HL-60 (cell line): ENCODE measurements around the gene ATOH7.

ENCODE experiments used
- CTCF ChIP-seq: IDR thresholded peaks from one replicate; pipeline ENCODE4 v1.5.1; 2011; ENCODE audit warnings: low read length, control low read depth, inconsistent platforms; ENCODE audit not compliant: insufficient read depth
- GABPA ChIP-seq: IDR thresholded peaks from 2 replicates; pipeline ENCODE4 v1.6.1; 2012; ENCODE audit warnings: low read depth
- POLR2AphosphoS5 ChIP-seq: IDR thresholded peaks from 2 replicates; pipeline ENCODE4 v1.6.1; 2012; ENCODE audit warnings: low read depth
- REST ChIP-seq: IDR thresholded peaks from 2 replicates; pipeline ENCODE4 v1.6.1; 2012; ENCODE audit warnings: low read depth; ENCODE audit not compliant: insufficient replicate concordance

GRCh38 chr10:68276224-68276623, 44.3 kb upstream of the ATOH7 start:
- TF ChIP-seq CTCF (no peak), POLR2AphosphoS5 (no peak), GABPA (no peak), REST (no peak)
